ENCODE data around the gene CYSRT1. TPM values are rescaled to one million over a fixed set of nuclear protein-coding genes. Genes with fewer than 3 reads are reported as not detected.

The CYSRT1 gene
- total RNA-seq, 1 experiment from 2014 or later = 1.0 TPM

- Histone ChIP-seq H3K23me2 (ENCODE audit: insufficient read length, low read depth, low read length, poor library complexity, severe bottlenecking) (no peaks in the 10 kb centered on the region), H3K23ac (ENCODE audit: insufficient read length, low read depth, low read length) (no peak overlapping the region), H4K8ac (replicated peaks; ENCODE audit: insufficient read length, low read depth, low read length) (no peak overlapping the region), H3K18ac (ENCODE audit: insufficient read length, low read depth, low read length) (no peak overlapping the region), H2AK5ac (ENCODE audit: insufficient read length, low read length) (no peak overlapping the region), H3K79me1 (ENCODE audit: insufficient read depth, low read depth, low read length, poor library complexity, severe bottlenecking) (no peaks in the 10 kb centered on the region), H3K56ac (ENCODE audit: insufficient read length, low read depth, low read length) (no peak overlapping the region), H2BK5ac (ENCODE audit: insufficient read length, low read length) (no peak overlapping the region), H3K4me1 (ENCODE audit: insufficient read depth, low read length) (no peaks in the 10 kb centered on the region; the same call in 1 of the 2 replicates), H3K4me2 (ENCODE audit: insufficient read depth, insufficient read length, low read length) (no peak overlapping the region), H4K20me1 (ENCODE audit: control insufficient read depth, insufficient read depth, insufficient read length) (no peaks in the 10 kb centered on the region), H3K27me3 (ENCODE audit: insufficient read depth, low read length) (no peaks in the 10 kb centered on the region), H2AFZ (ENCODE audit: low read length) (no peak overlapping the region), H3K79me2 (ENCODE audit: insufficient read depth, low read length) (no peaks in the 10 kb centered on the region), H3K9ac (ENCODE audit: extremely low read depth, insufficient read length, low read length) (no peak overlapping the region), H4K5ac (ENCODE audit: insufficient read length, low read depth, low read length) (no peak overlapping the region), H3T11ph (ENCODE audit: low read length) (no peak overlapping the region), H4K91ac (ENCODE audit: insufficient read length, low read depth, low read length) (no peak overlapping the region), H2BK120ac (ENCODE audit: low read depth, low read length, poor library complexity, severe bottlenecking) (no peak overlapping the region), H2BK15ac (ENCODE audit: low read depth, low read length) (no peak overlapping the region), H3K14ac (ENCODE audit: insufficient read depth, low read length) (no peak overlapping the region), H2BK20ac (ENCODE audit: low read depth, low read length, poor library complexity, severe bottlenecking) (no peak overlapping the region), H3K4ac (ENCODE audit: low read depth, low read length) (no peak overlapping the region), H2BK12ac (ENCODE audit: insufficient read length, low read depth, low read length) (no peak overlapping the region), H3K9me3 (ENCODE audit: control insufficient read depth, low read depth, low read length) (no peaks in the 10 kb centered on the region), H3K27ac (ENCODE audit: insufficient read length, low read depth, low read length) (no peak overlapping the region)
- no peak for DNase-seq
- no CpG with 5 or more reads among the region's 49 CpGs for WGBS (ENCODE audit: extremely low coverage, insufficient read length, low lambda C conversion rate)
- no peak overlapping the region; a peak in 1 of 7 replicates for H3K27ac Mint-ChIP-seq
- peak; percentile 44 for TF ChIP-seq CTCF (conservative IDR thresholded peaks at IDR 0.05)
- no peak overlapping the region for H3K4me3 Mint-ChIP-seq
- H3K4me1 Mint-ChIP-seq = peaks cover 4 to 5% of the 10 kb centered on the region in 2 experiments
- H3K27me3 Mint-ChIP-seq (ENCODE audit: low read depth) = no peaks in the 10 kb centered on the region
- H3K36me3 Mint-ChIP-seq (ENCODE audit: insufficient read depth in 1 of 3, low read depth in 3 of 3) = peaks cover 5 to 34% (median 26%) of the 10 kb centered on the region in 3 experiments; a peak in 6 of 7 replicates
- H3K9me3 Mint-ChIP-seq = no peaks in the 10 kb centered on the region
Measured at GRCh38 chr9:137213160-137214060, 11.6 kb upstream of the CYSRT1 start.

All from H9 (cell line).